IPS DF 6.9 (cell line): ENCODE data around the gene GZMH.
"Not testable (repeated sequence)": the region's sequence is repeated elsewhere in the genome, so short reads cannot be mapped to it uniquely, and the experiment has no call there.

Experiments used
- DNase-seq: peaks from one replicate; pipeline ENCODE4 v3.0.0-alpha.2; 2013; ENCODE audit warnings: low read depth, low spot score
- H3K27ac ChIP-seq: one replicate; pipeline ENCODE4 v1.5.1; 2013; ENCODE audit warnings: low read length, control low read depth
- H3K27me3 ChIP-seq: 2 replicates; pipeline ENCODE4 v1.6.1; 2013; ENCODE audit warnings: mild to moderate bottlenecking, low read length; ENCODE audit not compliant: control insufficient read depth, insufficient read depth
- H3K36me3 ChIP-seq: 2 replicates; pipeline ENCODE4 v1.6.1; 2013; ENCODE audit warnings: low read length; ENCODE audit not compliant: control insufficient read depth, insufficient read depth
- H3K4me1 ChIP-seq: 2 replicates; pipeline ENCODE4 v1.6.1; 2013; ENCODE audit warnings: low read length; ENCODE audit not compliant: control insufficient read depth, insufficient read depth
- H3K4me3 ChIP-seq: 2 replicates; pipeline ENCODE4 v1.5.1; 2013; ENCODE audit warnings: mild to moderate bottlenecking, low read length
- H3K9me3 ChIP-seq: 2 replicates; pipeline ENCODE4 v1.6.1; 2013; ENCODE audit warnings: low read length, inconsistent platforms; ENCODE audit not compliant: control insufficient read depth, insufficient read depth
- WGBS: extraction: QIAGEN DNeasy Blood & Tissue Kit; methylation state at CpG from one replicate; pipeline ENCODE4 v1.1.7; 2013; ENCODE audit warnings: mixed read lengths, missing lambda C conversion rate; ENCODE audit not compliant: insufficient read length, insufficient coverage; 5-methylcytosine and 5-hydroxymethylcytosine counted together

The GZMH gene, protein sequence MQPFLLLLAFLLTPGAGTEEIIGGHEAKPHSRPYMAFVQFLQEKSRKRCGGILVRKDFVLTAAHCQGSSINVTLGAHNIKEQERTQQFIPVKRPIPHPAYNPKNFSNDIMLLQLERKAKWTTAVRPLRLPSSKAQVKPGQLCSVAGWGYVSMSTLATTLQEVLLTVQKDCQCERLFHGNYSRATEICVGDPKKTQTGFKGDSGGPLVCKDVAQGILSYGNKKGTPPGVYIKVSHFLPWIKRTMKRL

DNA sequence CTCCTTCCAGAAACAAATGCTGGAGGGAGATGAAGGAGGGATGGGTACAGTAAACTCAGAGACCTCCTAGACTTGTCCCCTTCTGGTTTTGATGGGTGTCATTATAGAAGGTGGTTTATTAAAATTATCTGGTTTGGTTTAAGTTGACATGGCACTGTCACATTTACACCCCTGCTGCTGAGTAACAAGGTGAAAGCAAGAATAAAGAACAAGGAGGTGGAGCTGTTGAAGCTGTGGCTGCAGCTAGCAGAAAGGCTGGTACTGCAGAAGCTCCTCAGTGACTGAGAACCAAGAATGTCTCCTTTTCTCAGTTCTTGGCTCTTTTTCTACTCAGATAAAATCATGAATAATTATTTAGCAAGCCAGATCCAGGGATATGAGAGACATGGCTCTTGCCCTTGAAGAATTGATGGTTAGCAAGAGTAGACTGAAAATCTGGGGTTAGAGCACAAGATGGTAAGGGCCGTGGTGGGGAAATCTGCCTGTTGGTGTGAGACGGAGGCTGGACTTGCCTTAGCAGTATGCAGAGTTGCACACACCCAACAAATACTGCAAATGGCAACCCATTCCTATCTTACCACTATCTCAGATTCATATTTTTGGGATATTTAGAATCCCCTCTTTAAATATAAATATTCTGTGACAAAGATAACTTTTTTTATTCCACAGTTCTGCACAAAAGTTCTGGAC lies at the start of gene GZMH:
Gene GZMH (minus strand): TSS at position 31 of the 690 bp plus-strand sequence. CDS start 72 bp downstream, outside the sequence.
- no CpG with 5 or more reads among the region's 2 CpGs for WGBS
- Histone ChIP-seq H3K27me3 (no peaks in the 10 kb centered on the region), H3K9me3 (no peaks in the 10 kb centered on the region), H3K4me3 (no peak within 1 kb of the TSS), H3K4me1 (no peaks in the 10 kb centered on the region), H3K27ac (no peak within 1 kb of the TSS), H3K36me3 (no peaks in the 10 kb centered on the region)
- DNase-seq: no peak

DNA sequence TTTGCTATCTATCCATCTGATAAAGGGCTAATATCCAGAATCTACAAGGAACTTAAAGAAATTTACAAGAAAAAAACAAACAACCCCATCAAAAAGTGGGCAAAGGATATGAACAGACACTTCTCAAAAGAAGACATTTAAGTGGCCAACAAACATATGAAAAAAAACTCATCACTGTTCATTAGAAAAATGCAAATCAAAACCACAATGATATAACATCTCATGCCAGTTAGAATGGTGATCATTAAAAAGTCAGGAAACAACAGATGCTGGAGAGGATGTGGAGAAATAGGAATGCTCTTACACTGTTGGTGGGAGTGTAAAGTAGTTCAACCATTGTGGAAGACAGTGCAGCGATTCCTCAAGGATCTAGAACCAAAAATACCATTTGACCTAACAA lies 38.9 kb upstream of the GZMH start:
- H3K27me3 ChIP-seq, H3K36me3 ChIP-seq, H3K4me3 ChIP-seq, H3K4me1 ChIP-seq, H3K27ac ChIP-seq, DNase-seq, H3K9me3 ChIP-seq: not testable (repeated sequence)
- WGBS: no CpG with 5 or more reads among the region's 1 CpG

DNA sequence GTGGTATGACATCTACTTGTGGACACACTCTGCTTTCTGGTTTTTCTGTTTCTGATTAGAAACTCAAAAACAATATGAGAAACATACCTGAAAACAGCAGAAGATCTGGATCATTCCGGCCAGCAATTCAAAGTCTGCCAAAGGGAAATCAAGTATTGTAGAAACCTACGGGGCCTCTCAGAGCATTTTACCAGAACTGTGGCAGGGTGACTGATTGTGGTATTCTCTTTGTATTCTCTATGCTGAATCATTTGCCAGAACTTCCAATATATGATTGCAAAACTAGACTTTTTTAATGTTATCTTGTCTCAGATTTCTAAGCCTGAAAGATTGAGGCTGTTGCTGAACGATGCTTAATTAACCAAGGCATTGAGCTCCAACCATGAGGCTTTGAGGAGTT lies 30.4 kb upstream of the GZMH start:
- no peak overlapping the region for H3K27ac ChIP-seq
- H3K4me3 ChIP-seq: no peak overlapping the region
- no peaks in the 10 kb centered on the region for H3K36me3 ChIP-seq
- H3K27me3 ChIP-seq: no peaks in the 10 kb centered on the region
- no peaks in the 10 kb centered on the region for H3K4me1 ChIP-seq
- no CpG with 5 or more reads among the region's 3 CpGs for WGBS
- DNase-seq: no peak
- H3K9me3 ChIP-seq: no peaks in the 10 kb centered on the region

DNA sequence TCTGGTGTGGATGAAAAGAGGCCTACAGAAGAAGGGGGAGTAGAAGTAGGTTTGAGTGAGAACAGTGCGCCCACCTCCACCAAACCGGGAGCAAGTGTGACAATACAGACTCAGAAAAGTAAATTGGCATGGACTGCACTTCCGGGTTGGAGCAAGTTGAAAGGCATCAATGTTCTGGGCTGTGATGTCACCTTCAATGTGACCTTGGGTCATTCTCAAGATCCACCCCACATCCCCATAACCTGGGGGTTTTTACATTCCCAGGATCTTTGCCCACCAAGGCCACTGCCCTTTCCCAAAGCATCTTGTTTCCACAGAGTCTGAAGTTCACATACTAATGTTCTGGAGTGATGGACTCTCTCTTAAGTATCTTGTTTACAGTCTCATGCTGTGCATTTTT lies 29.8 kb upstream of the GZMH start:
- Histone ChIP-seq H3K4me1 (no peaks in the 10 kb centered on the region), H3K27me3 (no peaks in the 10 kb centered on the region), H3K4me3 (no peak overlapping the region), H3K36me3 (no peaks in the 10 kb centered on the region), H3K9me3 (no peaks in the 10 kb centered on the region), H3K27ac (no peak overlapping the region)
- no peak for DNase-seq
- no CpG with 5 or more reads among the region's 3 CpGs for WGBS

DNA sequence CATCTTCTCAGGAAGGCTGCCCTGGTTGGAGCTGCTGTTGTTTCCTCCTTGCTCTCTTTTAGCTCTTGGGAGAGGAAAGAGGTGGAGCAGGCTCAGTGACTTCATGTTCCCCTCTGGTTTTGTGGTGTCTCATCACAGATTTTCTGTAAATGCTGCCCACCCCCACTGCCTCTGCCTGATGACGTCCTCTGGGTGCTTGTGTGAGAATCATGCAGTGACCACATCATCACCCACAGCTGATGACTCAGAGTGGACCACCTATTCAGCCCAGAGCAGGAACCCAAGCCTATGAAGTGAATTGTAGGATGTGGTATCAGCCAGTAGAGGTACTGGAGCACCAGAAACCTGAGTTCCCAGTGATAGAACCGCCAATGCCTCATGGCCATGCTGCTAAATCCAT lies 24.7 kb upstream of the GZMH start, which contains the start of gene GZMB:
Gene GZMB (minus strand): TSS at position 33 of the 400 bp plus-strand sequence. CDS start 30 bp downstream, at position 3.
- WGBS: no CpG with 5 or more reads among the region's 2 CpGs
- no peaks in the 10 kb centered on the region for H3K36me3 ChIP-seq
- no peaks in the 10 kb centered on the region for H3K27me3 ChIP-seq
- H3K27ac ChIP-seq: no peak within 1 kb of the TSS
- no peak for DNase-seq
- H3K9me3 ChIP-seq: no peaks in the 10 kb centered on the region
- no peak within 1 kb of the TSS for H3K4me3 ChIP-seq
- no peaks in the 10 kb centered on the region for H3K4me1 ChIP-seq

DNA sequence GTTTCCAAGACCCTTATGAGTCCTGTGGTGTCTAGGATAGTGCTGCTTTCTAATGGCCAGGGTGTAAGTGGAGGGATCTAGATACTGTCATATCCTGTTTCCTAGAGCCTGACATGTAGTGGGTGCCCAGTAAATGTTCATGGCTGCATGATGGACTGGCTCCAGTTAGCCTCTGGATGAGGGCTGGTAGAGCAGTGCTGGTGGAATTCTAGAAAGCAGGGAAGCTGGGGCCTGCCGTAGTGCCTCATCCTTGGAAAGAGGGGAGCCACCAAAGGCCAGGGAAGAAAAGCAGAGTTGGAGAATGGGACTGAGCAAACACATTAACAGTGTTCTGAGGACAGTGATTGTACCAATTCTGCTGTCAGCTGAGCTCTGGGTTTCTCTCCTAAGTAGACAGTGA lies 23.9 kb upstream of the GZMH start:
- no peak overlapping the region for H3K27ac ChIP-seq
- no CpG with 5 or more reads among the region's 1 CpG for WGBS
- H3K27me3 ChIP-seq: no peaks in the 10 kb centered on the region
- no peaks in the 10 kb centered on the region for H3K36me3 ChIP-seq
- H3K4me1 ChIP-seq: no peaks in the 10 kb centered on the region
- DNase-seq: no peak
- no peak overlapping the region for H3K4me3 ChIP-seq
- no peaks in the 10 kb centered on the region for H3K9me3 ChIP-seq

DNA sequence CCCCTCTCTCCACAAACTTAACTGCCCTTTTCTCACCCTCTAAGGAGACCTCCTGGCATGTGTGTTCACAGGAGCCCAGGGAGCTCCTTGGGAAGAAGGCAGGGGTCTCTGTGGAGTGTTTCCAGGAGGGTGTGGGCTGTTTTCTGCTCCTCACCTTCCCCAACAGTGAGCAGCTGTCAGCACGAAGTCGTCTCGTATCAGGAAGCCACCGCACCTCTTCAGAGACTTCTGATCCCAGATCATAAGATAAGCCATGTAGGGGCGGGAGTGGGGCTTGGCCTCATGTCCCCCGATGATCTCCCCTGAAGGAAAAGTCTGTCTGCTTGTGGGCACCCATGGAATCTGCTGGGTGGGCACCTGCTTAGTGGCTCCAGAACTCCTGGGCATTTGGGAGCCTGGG lies 23.3 kb upstream of the GZMH start:
- no peak overlapping the region for H3K27ac ChIP-seq
- H3K4me3 ChIP-seq: no peak overlapping the region
- H3K27me3 ChIP-seq: no peaks in the 10 kb centered on the region
- H3K4me1 ChIP-seq: no peaks in the 10 kb centered on the region
- no CpG with 5 or more reads among the region's 6 CpGs for WGBS
- DNase-seq: no peak
- H3K36me3 ChIP-seq: no peaks in the 10 kb centered on the region
- no peaks in the 10 kb centered on the region for H3K9me3 ChIP-seq

DNA sequence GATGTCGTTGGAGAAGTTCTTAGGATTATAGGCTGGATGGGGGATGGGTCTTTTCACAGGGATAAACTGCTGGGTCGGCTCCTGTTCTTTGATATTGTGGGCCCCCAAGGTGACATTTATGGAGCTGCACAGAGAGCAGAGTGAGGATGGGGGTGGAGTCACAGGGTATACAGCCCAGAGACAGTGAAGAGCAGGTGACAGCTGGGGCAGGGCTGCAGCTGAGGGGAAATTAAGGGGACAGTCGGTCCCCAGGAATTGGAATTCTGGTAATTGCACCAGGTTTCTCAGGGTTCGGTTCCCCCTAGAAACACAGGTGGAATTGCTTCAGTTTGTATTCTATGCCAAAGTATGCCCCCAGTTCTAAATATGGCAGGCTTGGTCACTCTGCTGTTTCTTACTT lies 22.9 kb upstream of the GZMH start:
- H3K36me3 ChIP-seq: no peaks in the 10 kb centered on the region
- H3K4me3 ChIP-seq: no peak overlapping the region
- H3K27me3 ChIP-seq: no peaks in the 10 kb centered on the region
- no peak for DNase-seq
- no peak overlapping the region for H3K27ac ChIP-seq
- no peaks in the 10 kb centered on the region for H3K4me1 ChIP-seq
- H3K9me3 ChIP-seq: no peaks in the 10 kb centered on the region
- no CpG with 5 or more reads among the region's 4 CpGs for WGBS

DNA sequence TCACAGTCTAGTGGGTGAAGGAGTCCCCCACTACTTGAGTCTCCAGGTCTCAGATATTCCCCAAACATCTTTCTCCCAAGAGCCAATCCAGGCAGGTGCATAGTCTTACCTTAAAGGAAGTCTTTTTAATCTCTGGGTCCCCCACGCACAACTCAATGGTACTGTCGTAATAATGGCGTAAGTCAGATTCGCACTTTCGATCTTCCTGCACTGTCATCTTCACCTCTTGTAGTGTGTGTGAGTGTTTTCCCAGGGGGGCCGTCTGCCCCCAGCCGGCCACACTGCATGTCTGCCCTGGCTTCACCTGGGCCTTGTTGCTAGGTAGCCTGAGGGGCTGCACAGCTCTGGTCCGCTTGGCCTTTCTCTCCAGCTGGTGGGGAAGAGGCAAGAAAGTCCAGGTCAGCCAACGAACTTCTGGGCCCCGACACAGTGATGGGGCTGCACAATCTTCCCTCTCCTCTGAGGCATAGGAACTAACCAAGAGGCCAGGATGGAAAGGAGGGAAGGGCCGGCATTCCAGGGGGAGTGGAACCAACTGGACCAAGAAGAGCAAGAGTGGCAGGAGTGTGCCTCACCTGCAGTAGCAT lies 22.4 kb upstream of the GZMH start:
- DNase-seq: no peak
- Histone ChIP-seq H3K27ac (no peak overlapping the region), H3K4me1 (no peaks in the 10 kb centered on the region), H3K4me3 (no peak overlapping the region), H3K9me3 (no peaks in the 10 kb centered on the region), H3K27me3 (no peaks in the 10 kb centered on the region), H3K36me3 (no peaks in the 10 kb centered on the region)
- no CpG with 5 or more reads among the region's 11 CpGs for WGBS

DNA sequence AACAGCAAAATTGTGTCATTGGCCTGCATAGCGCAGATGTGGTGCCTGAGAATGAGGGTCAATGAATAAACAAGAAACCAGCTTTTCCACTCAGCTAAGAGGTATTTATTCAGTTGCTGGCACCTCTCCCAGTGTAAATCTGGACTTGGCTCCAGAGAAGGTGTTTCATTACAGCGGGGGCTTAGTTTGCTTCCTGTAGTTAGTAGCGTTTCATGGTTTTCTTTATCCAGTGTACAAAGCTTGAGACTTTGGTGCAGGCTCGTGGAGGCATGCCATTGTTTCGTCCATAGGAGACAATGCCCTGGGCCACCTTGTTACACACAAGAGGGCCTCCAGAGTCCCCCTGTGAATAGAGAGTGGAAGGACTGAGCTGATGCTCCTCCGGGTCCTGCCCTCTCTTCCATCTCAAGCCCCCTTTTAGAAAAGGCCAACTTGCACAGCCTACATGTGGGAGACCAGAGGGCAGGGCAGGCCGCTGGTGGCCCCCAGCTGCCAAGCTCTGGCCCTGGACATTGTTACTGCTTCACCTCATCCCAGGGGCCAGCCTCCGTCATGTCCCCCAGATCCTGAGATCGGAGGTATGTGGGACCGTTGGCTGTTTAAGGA lies 21.5 kb upstream of the GZMH start:
- no peaks in the 10 kb centered on the region for H3K9me3 ChIP-seq
- H3K27me3 ChIP-seq: no peaks in the 10 kb centered on the region
- DNase-seq: no peak
- no peak overlapping the region for H3K4me3 ChIP-seq
- WGBS: no CpG with 5 or more reads among the region's 10 CpGs
- H3K27ac ChIP-seq: no peak overlapping the region
- no peaks in the 10 kb centered on the region for H3K36me3 ChIP-seq
- no peaks in the 10 kb centered on the region for H3K4me1 ChIP-seq
